Neural crest cell (in vitro differentiated cells): ENCODE measurements around the gene VPS39. TPM values are rescaled to one million over a fixed set of nuclear protein-coding genes. Genes with fewer than 3 reads are reported as not detected.
"Not testable (repeated sequence)": the region's sequence is repeated elsewhere in the genome, so short reads cannot be mapped to it uniquely, and the experiment has no call there.

Experiments
- DNase-seq: peaks from one replicate; pipeline ENCODE4 v3.0.0; 2021; ENCODE audit warnings: low read depth, mixed read lengths, low spot score
- H3K27ac Mint-ChIP-seq: one replicate; pipeline ENCODE4 v1.8.0; 2021; ENCODE audit warnings: mild to moderate bottlenecking, mixed read lengths; ENCODE audit not compliant: unreplicated experiment
- H3K27me3 Mint-ChIP-seq: 2 replicates; pipeline ENCODE4 v1.8.0; 2021; ENCODE audit warnings: low read depth, mild to moderate bottlenecking, mixed read lengths
- H3K36me3 Mint-ChIP-seq: 2 replicates; pipeline ENCODE4 v1.8.0; 2021; ENCODE audit warnings: low read depth, mild to moderate bottlenecking, mixed read lengths
- H3K4me1 Mint-ChIP-seq: 2 replicates; pipeline ENCODE4 v1.8.0; 2021; ENCODE audit warnings: mixed read lengths
- H3K4me3 Mint-ChIP-seq: one replicate; pipeline ENCODE4 v1.8.0; 2021; ENCODE audit warnings: mild to moderate bottlenecking, mixed read lengths
- H3K9me3 Mint-ChIP-seq: 2 replicates; pipeline ENCODE4 v1.8.0; 2021; ENCODE audit warnings: mixed read lengths
- total RNA-seq: library from RNA; stranded (reverse); gene quantifications from 2 replicates; pipeline ENCODE4 v1.2.1, GENCODE V29; 2021
- TF ChIP-seq, protein P1 (sequence below): fragments of 200-600 bp; sonication (generic); conservative IDR thresholded peaks from 2 replicates; pipeline ENCODE4 v1.5.0; 2021; ENCODE audit warnings: antibody characterized with exemption, mild to moderate bottlenecking

The VPS39 gene
- total RNA-seq, 1 donor from 2014 or later, result 56.9 TPM

DNA sequence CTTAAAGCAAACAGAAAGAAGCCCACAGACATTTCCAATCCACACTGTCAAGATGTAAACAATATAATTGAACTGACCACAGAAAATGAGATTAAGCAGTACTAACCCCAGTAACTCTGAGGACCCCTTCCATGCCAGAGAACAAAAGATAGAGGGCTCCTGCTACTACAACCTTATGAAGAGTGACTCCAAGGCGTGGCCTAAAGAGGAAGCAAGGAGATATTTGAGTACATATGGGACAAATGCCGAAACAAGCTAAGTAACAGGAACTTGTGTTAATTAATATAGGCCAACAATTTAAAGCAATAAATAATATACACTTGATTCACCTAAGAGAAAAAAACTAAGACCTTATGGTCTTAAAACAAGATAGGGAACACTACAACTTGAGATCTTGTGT, 25.0 kb upstream of the VPS39 start:
- Mint-ChIP-seq H3K27me3 (no peaks in the 10 kb centered on the region), H3K27ac (no peak overlapping the region), H3K4me3 (no peak overlapping the region), H3K4me1 (no peaks in the 10 kb centered on the region), H3K36me3 (peaks cover 7% of the 10 kb centered on the region), H3K9me3 (no peaks in the 10 kb centered on the region)
- no peak for DNase-seq
- TF ChIP-seq, protein P1, sequence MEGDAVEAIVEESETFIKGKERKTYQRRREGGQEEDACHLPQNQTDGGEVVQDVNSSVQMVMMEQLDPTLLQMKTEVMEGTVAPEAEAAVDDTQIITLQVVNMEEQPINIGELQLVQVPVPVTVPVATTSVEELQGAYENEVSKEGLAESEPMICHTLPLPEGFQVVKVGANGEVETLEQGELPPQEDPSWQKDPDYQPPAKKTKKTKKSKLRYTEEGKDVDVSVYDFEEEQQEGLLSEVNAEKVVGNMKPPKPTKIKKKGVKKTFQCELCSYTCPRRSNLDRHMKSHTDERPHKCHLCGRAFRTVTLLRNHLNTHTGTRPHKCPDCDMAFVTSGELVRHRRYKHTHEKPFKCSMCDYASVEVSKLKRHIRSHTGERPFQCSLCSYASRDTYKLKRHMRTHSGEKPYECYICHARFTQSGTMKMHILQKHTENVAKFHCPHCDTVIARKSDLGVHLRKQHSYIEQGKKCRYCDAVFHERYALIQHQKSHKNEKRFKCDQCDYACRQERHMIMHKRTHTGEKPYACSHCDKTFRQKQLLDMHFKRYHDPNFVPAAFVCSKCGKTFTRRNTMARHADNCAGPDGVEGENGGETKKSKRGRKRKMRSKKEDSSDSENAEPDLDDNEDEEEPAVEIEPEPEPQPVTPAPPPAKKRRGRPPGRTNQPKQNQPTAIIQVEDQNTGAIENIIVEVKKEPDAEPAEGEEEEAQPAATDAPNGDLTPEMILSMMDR, result no peak

DNA sequence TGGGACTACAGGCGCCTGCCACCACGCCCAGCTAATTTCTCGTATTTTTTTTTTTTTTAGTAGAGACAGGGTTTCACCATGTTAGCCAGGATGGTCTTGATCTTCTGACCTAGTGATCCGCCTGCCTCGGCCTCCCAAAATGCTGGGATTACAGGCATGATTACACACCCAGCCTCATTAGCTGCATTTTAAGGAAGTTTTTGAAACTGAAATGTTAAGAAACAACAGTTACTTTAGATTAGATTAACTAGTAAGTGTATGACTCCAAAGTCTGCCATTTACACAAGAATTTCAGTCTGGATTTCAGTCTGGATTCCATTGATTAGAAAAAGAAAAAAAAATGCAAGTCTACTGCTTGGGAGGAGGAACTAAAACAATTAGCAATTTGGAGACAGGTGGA, 24.5 kb upstream of the VPS39 start:
- no peaks in the 10 kb centered on the region for H3K4me1 Mint-ChIP-seq
- TF ChIP-seq, protein P1, result no peak
- no peaks in the 10 kb centered on the region for H3K9me3 Mint-ChIP-seq
- peaks cover 7% of the 10 kb centered on the region for H3K36me3 Mint-ChIP-seq
- no peaks in the 10 kb centered on the region for H3K27me3 Mint-ChIP-seq
- no peak overlapping the region for H3K27ac Mint-ChIP-seq
- DNase-seq, result no peak
- H3K4me3 Mint-ChIP-seq, result no peak overlapping the region

DNA sequence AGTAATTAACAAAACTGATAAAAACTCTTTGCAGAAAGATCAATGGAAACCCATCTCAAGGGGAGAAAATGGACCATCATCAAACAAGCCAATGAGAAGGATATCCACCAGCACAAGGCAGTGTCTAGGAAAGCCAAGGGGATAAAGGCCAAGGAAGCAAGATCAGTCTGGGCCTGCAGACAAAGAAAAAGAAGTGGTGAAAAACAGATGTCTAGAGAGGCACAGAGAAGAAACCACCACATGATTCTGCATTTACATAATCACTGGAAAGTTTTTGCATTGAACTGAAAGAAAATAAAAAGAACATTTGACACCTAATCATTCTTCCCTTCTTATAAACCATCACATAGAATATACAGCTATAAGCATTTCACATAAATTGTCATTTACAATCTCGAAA, 23.0 kb upstream of the VPS39 start:
- no peaks in the 10 kb centered on the region for H3K9me3 Mint-ChIP-seq
- H3K4me3 Mint-ChIP-seq, result no peak overlapping the region
- H3K27me3 Mint-ChIP-seq, result no peaks in the 10 kb centered on the region
- peak overlapping the region; percentile 89 for H3K27ac Mint-ChIP-seq
- TF ChIP-seq, protein P1, result no peak
- DNase-seq, result no peak
- no peaks in the 10 kb centered on the region for H3K4me1 Mint-ChIP-seq
- no peaks in the 10 kb centered on the region for H3K36me3 Mint-ChIP-seq

DNA sequence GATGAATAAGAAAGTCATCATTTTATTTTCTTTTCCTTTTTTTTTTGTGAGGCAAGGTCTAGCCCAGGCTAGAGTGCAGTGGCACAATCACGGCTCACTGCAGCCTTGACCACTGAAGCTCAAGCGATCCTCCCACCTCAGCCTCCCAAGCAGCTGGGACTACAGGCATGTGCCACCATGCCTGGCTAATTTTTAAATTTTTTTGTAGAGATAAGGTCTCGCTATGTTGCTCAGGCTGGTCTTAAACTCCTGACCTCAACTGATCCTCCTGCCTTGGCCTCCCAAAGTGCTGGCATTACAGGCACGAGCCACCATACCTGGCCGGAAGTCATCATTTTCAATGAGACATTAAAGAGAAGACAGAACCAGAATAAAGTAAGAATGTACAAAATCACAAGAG, 20.9 kb upstream of the VPS39 start:
- not testable (repeated sequence) for H3K9me3 Mint-ChIP-seq, H3K4me3 Mint-ChIP-seq
- peak overlapping the region; percentile 65 for H3K27ac Mint-ChIP-seq

DNA sequence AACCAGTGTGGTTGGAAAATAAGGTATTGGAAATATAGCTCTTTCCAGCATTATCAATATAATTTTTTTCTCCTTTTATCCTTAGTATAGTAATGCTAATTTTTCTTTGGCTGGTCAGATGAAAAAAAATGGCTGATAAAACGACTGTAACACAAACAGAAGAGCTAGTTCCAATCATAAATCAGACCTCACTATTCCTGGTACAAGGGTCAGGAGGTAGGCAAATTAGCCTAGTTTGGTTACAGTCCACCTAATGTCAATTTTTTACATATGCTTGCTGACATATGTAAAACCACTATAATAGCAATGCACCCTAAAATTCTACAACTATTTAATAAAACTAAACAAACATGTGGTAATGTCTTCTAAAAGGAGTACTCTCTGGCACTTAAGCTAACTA, 19.9 kb upstream of the VPS39 start:
- H3K4me1 Mint-ChIP-seq, result no peaks in the 10 kb centered on the region
- TF ChIP-seq, protein P1, result no peak
- DNase-seq, result no peak
- no peaks in the 10 kb centered on the region for H3K9me3 Mint-ChIP-seq
- peaks cover 4% of the 10 kb centered on the region for H3K36me3 Mint-ChIP-seq
- H3K27me3 Mint-ChIP-seq, result no peaks in the 10 kb centered on the region
- H3K4me3 Mint-ChIP-seq, result no peak overlapping the region
- no peak overlapping the region for H3K27ac Mint-ChIP-seq

More for the DNA sequence above, 20.9 kb upstream of the VPS39 start:
- H3K36me3 Mint-ChIP-seq, DNase-seq, H3K4me1 Mint-ChIP-seq, H3K27me3 Mint-ChIP-seq: not testable (repeated sequence)

DNA sequence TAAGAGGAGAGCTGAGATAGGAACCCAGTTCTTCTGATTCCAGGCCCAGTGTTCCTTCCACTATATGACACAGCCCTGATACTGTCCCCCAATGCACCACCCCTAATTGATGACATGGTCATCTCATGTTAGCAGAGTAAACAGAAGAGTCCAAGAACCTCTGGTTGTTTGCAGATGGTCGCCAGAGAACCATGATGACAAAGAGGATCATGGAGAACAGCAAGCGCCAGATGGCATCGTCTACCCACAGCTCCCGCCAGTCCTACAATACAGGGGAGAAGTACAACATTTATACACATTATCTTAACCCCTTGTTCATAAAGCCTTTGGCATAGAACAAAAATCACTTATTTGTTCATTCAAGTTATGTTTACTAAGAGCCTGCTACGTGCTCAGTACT, 18.5 kb upstream of the VPS39 start:
- DNase-seq, result no peak
- H3K27me3 Mint-ChIP-seq, result no peaks in the 10 kb centered on the region
- no peaks in the 10 kb centered on the region for H3K9me3 Mint-ChIP-seq
- no peak overlapping the region for H3K4me3 Mint-ChIP-seq
- TF ChIP-seq, protein P1, result no peak
- no peaks in the 10 kb centered on the region for H3K4me1 Mint-ChIP-seq
- H3K27ac Mint-ChIP-seq, result no peak overlapping the region
- H3K36me3 Mint-ChIP-seq, result peaks cover 6% of the 10 kb centered on the region
